Activated CD8-positive, alpha-beta T cell treated with anti-CD3 and anti-CD28 coated beads, Interleukin-2, amount 10 ng/mL, durations not matched to agents 7 days and 5 days (primary cell): ENCODE data around the gene MYO3A. TPM values are rescaled to one million over a fixed set of nuclear protein-coding genes. Genes with fewer than 3 reads are reported as not detected.

Source experiments
- ATAC-seq: fragments of 150-1000 bp; cut with Tn5 transposase; one replicate; pipeline ENCODE4 v1.10.0; 2021; ENCODE audit warnings: moderate library complexity
- CTCF ChIA-PET: fragments of 350-600 bp; sonication (Branson Sonifier 250); formaldehyde crosslinking; loops from one replicate; lab custom pipeline; 2021; ENCODE audit warnings: antibody characterized with exemption; lab: Charles Lee
- POLR2A ChIA-PET: fragments of 350-600 bp; sonication (Branson Sonifier 250); formaldehyde crosslinking; loops from one replicate; lab custom pipeline; 2021; ENCODE audit warnings: antibody characterized with exemption; lab: Charles Lee
- DNase-seq: peaks from one replicate; pipeline ENCODE4 v3.0.0-alpha.2; 2020
- H3K27ac Mint-ChIP-seq: one replicate; pipeline ENCODE4 v1.8.0; 2021; ENCODE audit warnings: mild to moderate bottlenecking, mixed read lengths
- H3K27me3 Mint-ChIP-seq: one replicate; pipeline ENCODE4 v1.8.0; 2021; ENCODE audit warnings: low read depth, mixed read lengths
- H3K36me3 Mint-ChIP-seq: one replicate; pipeline ENCODE4 v1.8.0; 2021; ENCODE audit warnings: low read depth, mixed read lengths
- H3K4me1 Mint-ChIP-seq: one replicate; pipeline ENCODE4 v1.8.0; 2021; ENCODE audit warnings: low read depth, mixed read lengths
- H3K4me3 Mint-ChIP-seq: one replicate; pipeline ENCODE4 v1.8.0; 2021; ENCODE audit warnings: mild to moderate bottlenecking, mixed read lengths
- H3K9me3 Mint-ChIP-seq: one replicate; pipeline ENCODE4 v1.8.0; 2022; ENCODE audit warnings: mixed read lengths; ENCODE audit not compliant: insufficient read depth
- total RNA-seq, 2 experiments: library from RNA; stranded (reverse); gene quantifications; one replicate each; pipeline ENCODE4 v1.2.3, GENCODE V29; 2021

Gene MYO3A
- not detected for total RNA-seq

GRCh38 chr10:25933653-25934608 lies at the start of gene MYO3A:
MYO3A (plus strand) TSS chr10:25934229; CDS start chr10:25952111, 17,882 bp downstream.
- CTCF ChIA-PET = interaction anchor here (1.7 kb wide), 1 partner anchor 58 kb away, joined by 6 read pairs; no protein-coding TSS in a partner anchor
- peaks cover 30% of the 10 kb centered on the region for H3K27me3 Mint-ChIP-seq
- H3K36me3 Mint-ChIP-seq = no peaks in the 10 kb centered on the region
- ATAC-seq (no peak), DNase-seq (no peak)
- H3K9me3 Mint-ChIP-seq = no peaks in the 10 kb centered on the region
- no peak within 1 kb of the TSS for H3K27ac Mint-ChIP-seq
- POLR2A ChIA-PET = no interaction called here
- peaks cover 5% of the 10 kb centered on the region for H3K4me1 Mint-ChIP-seq
- peak within 1 kb of the TSS; percentile 26 for H3K4me3 Mint-ChIP-seq

DNA sequence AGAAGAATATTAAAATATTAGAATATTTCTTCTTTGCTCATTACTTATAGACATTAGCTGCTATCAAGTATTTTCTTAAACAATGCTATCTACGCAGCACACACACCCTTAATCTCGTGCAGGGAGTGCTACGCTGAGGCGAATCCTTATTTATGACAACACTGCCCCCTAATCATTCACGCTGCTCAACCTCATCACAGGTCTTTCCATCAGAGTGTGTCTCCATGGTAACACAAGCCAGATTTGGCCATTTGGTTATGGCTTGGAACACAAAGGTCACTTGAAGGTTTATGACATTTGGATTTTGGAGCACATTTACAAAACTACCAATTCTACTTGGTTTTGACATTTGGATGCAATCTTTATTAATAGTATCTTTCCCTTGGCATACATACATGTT lies 45.4 kb upstream of the MYO3A start:
- CTCF ChIA-PET = interaction anchor here (1.2 kb wide), 1 partner anchor 12 kb away, joined by 3 read pairs; no protein-coding TSS in a partner anchor
- H3K27ac Mint-ChIP-seq = no peak overlapping the region
- no peaks in the 10 kb centered on the region for H3K4me1 Mint-ChIP-seq
- ATAC-seq (no peak), DNase-seq (no peak)
- H3K27me3 Mint-ChIP-seq = no peaks in the 10 kb centered on the region
- no peaks in the 10 kb centered on the region for H3K36me3 Mint-ChIP-seq
- no peak overlapping the region for H3K4me3 Mint-ChIP-seq
- H3K9me3 Mint-ChIP-seq = no peaks in the 10 kb centered on the region
- POLR2A ChIA-PET = no interaction called here

DNA sequence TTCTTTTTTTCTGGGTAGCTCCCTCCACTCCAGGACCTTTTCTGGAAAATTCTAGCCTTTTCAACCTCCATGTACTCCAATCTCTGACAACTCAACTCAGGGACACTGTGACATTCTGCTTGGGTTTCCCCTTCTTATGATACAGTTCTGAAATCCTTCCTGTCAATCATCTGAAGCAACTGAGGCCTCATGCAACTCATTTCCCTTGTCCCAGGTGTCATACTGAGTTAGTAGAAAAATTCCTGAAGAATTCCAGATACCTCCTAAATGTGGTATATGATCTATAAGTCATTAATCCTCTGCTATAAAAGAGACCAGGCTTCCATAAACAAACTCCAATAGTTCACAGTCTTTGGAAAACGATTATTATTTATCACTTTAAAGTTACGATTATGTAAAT lies 43.0 kb upstream of the MYO3A start:
- ChIA-PET CTCF (no interaction called here), POLR2A (no interaction called here)
- ATAC-seq (no peak), DNase-seq (no peak)
- Mint-ChIP-seq H3K36me3 (no peaks in the 10 kb centered on the region), H3K27me3 (no peaks in the 10 kb centered on the region), H3K4me3 (no peak overlapping the region), H3K4me1 (no peaks in the 10 kb centered on the region), H3K27ac (no peak overlapping the region), H3K9me3 (no peaks in the 10 kb centered on the region)

DNA sequence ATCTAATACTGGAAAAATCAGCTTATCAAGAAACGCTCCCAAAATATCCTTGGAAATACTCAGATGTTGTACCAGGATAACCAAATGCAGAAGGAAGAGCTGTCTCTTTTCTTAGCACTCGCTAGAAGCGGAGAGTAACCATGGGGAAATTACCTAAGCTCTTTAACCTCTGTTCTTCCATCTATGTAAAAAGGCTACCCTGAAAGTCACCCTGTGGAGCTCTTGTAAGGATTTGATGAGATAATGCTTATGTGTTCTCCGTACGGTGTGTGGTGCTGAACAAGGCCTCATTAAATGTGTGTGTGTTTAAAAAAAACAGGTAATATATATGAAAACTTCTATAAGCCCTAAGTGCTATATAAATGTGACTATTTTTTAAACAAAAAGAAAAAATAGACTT lies 38.2 kb upstream of the MYO3A start:
- DNase-seq (no peak), ATAC-seq (no peak)
- H3K27ac Mint-ChIP-seq = no peak overlapping the region
- ChIA-PET POLR2A (no interaction called here), CTCF (no interaction called here)
- H3K9me3 Mint-ChIP-seq = no peaks in the 10 kb centered on the region
- H3K36me3 Mint-ChIP-seq = no peaks in the 10 kb centered on the region
- no peaks in the 10 kb centered on the region for H3K4me1 Mint-ChIP-seq
- no peak overlapping the region for H3K4me3 Mint-ChIP-seq
- H3K27me3 Mint-ChIP-seq = peaks cover 3% of the 10 kb centered on the region

GRCh38 chr10:25896421-25896820 lies 37.6 kb upstream of the MYO3A start:
- POLR2A ChIA-PET = no interaction called here
- no peaks in the 10 kb centered on the region for H3K36me3 Mint-ChIP-seq
- no peaks in the 10 kb centered on the region for H3K4me1 Mint-ChIP-seq

DNA sequence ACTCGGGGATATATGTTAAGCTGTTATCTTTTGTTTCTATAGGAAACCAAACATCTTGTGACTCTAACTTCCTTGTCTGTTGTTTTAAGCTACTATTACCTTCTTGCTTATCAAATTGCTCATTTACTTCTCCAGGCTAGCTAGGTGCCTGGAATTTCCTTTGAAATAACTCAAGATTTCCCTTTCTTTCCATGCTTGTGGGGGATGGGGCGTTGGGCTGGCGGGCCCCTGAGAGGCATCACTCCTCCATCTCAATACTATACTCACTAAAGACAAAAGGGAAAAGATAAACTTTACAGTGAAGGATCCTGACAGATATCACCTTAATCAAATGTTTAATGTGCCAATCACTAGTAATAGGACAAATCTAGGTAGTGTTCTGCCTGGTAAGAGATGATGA lies 34.7 kb upstream of the MYO3A start:
- POLR2A ChIA-PET = no interaction called here
- Mint-ChIP-seq H3K27ac (no peak overlapping the region), H3K27me3 (peaks cover 3% of the 10 kb centered on the region), H3K4me1 (no peaks in the 10 kb centered on the region), H3K4me3 (no peak overlapping the region), H3K36me3 (no peaks in the 10 kb centered on the region), H3K9me3 (no peaks in the 10 kb centered on the region)
- CTCF ChIA-PET = no interaction called here
- ATAC-seq (no peak), DNase-seq (no peak)

More at GRCh38 chr10:25896421-25896820, 37.6 kb upstream of the MYO3A start:
- CTCF ChIA-PET = no interaction called here
- no peaks in the 10 kb centered on the region for H3K9me3 Mint-ChIP-seq
- ATAC-seq = no peak
- DNase-seq = no peak
- H3K27me3 Mint-ChIP-seq = peaks cover 3% of the 10 kb centered on the region
- H3K4me3 Mint-ChIP-seq = no peak overlapping the region
- H3K27ac Mint-ChIP-seq = no peak overlapping the region

DNA sequence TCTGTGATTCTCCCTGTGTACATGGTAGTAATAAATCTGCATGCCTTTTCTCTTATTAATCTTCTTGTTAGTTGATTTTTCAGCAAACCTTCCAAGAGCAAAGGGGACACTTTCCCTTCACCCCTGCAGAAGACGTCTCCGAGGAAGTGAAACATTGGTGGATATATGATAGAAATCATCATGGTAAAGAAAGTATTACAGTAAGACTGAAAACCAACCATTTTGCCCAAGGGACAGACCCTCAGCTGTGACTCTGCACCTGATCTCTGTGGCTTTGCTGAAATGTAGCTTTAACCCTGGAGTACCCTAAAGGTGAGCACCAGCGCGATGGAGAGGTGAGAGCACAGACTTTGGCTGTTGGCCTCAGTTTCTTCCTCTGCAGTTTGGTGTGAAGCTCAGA lies 32.8 kb upstream of the MYO3A start:
- POLR2A ChIA-PET = no interaction called here
- Mint-ChIP-seq H3K4me1 (no peaks in the 10 kb centered on the region), H3K36me3 (no peaks in the 10 kb centered on the region), H3K4me3 (no peak overlapping the region), H3K9me3 (no peaks in the 10 kb centered on the region), H3K27ac (no peak overlapping the region), H3K27me3 (peaks cover 3% of the 10 kb centered on the region)
- CTCF ChIA-PET = no interaction called here
- no peak for ATAC-seq
- no peak for DNase-seq

GRCh38 chr10:25902002-25902401 lies 32.0 kb upstream of the MYO3A start:
- Mint-ChIP-seq H3K27me3 (peaks cover 3% of the 10 kb centered on the region), H3K27ac (no peak overlapping the region), H3K4me3 (no peak overlapping the region), H3K36me3 (no peaks in the 10 kb centered on the region), H3K4me1 (no peaks in the 10 kb centered on the region), H3K9me3 (no peaks in the 10 kb centered on the region)
- ChIA-PET POLR2A (no interaction called here), CTCF (no interaction called here)
- DNase-seq = no peak
- no peak for ATAC-seq

DNA sequence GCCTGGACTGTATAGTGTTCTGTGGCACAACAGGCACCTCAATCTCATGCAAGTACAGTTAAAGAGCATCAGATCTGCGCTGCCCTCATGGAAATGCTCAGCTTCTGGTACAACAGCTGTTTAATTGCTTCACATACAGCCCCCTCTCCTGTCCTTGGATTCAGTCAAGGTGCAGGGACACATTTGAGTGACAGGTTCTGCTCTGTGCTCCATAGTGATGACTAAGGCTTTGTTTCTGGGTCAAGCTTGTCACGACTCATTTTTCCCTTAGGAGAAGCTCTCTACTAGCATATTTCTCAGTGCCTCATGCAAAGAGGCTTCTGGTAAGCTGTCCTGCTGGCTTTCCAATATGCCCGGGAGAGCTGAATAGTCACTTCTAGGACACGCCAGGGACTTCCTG lies 26.8 kb upstream of the MYO3A start:
- no peaks in the 10 kb centered on the region for H3K4me1 Mint-ChIP-seq
- ChIA-PET POLR2A (no interaction called here), CTCF (no interaction called here)
- H3K4me3 Mint-ChIP-seq = no peak overlapping the region
- no peaks in the 10 kb centered on the region for H3K27me3 Mint-ChIP-seq
- no peak for DNase-seq
- H3K36me3 Mint-ChIP-seq = no peaks in the 10 kb centered on the region
- no peak overlapping the region for H3K27ac Mint-ChIP-seq
- ATAC-seq = no peak
- no peaks in the 10 kb centered on the region for H3K9me3 Mint-ChIP-seq

- ChIA-PET CTCF (no interaction called here), POLR2A (no interaction called here)
- ATAC-seq = no peak
- Mint-ChIP-seq H3K27ac (no peak overlapping the region), H3K27me3 (no peaks in the 10 kb centered on the region), H3K36me3 (no peaks in the 10 kb centered on the region), H3K9me3 (no peaks in the 10 kb centered on the region), H3K4me1 (no peaks in the 10 kb centered on the region), H3K4me3 (no peak overlapping the region)
- no peak for DNase-seq
Observed at GRCh38 chr10:25912866-25913265, 21.2 kb upstream of the MYO3A start.

DNA sequence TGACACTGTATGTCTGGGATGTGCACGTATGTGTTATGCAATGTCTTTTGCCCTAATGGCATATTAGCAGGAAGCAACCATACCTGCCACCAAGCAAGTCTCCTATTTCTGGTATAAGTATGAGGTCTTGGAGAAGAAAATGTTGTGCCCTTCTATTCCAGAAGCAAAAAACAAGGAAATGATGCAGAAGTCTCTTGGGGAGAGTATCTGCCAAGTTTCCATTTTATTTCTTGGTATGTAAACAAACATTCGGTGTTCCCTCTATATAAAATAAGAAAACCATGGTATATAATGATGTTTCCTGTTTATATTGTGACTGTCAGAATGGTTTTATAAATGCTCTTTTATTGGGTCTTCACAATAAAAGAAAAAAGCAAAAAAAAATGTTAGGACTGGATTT lies 19.3 kb upstream of the MYO3A start:
- Mint-ChIP-seq H3K27ac (no peak overlapping the region), H3K9me3 (no peaks in the 10 kb centered on the region), H3K4me1 (no peaks in the 10 kb centered on the region), H3K27me3 (no peaks in the 10 kb centered on the region), H3K4me3 (no peak overlapping the region), H3K36me3 (no peaks in the 10 kb centered on the region)
- DNase-seq (no peak), ATAC-seq (no peak)
- CTCF ChIA-PET = no interaction called here
- POLR2A ChIA-PET = no interaction called here

DNA sequence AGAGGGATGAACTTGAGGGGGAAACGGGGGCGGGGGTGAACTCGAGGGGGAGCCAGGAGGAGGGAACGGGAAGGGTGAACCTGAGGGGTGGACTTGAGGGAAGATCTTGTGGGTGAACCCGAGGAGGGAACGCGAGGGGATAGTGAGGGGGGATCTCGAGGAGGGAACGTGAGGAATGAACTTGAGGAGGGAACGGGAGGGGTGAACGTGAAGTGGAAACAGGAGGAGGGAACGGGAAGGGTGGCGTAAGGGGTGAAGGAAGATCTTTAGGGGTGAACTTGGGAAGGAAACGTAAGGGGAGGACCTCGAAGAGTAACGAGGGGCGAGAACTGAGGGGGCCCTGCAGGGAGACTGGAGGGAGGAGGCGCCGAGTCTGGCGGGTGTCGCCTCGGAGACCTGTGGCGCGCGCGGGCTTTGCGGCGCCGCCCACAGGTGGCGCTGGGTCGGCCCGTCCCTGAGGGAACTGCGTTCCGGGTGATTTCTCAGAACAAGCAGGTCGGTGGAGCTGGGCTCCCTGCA lies 651 bp downstream of the MYO3A start:
- H3K4me3 Mint-ChIP-seq = peak overlapping the region; percentile 26
- no peaks in the 10 kb centered on the region for H3K9me3 Mint-ChIP-seq
- no peaks in the 10 kb centered on the region for H3K36me3 Mint-ChIP-seq
- DNase-seq = no peak
- no peak overlapping the region for H3K27ac Mint-ChIP-seq
- peaks cover 5% of the 10 kb centered on the region for H3K4me1 Mint-ChIP-seq
- ATAC-seq = peak; percentile 74
- POLR2A ChIA-PET = no interaction called here
- CTCF ChIA-PET = interaction anchor here (1.7 kb wide), 1 partner anchor 59 kb away, joined by 6 read pairs; no protein-coding TSS in a partner anchor
- peaks cover 30% of the 10 kb centered on the region for H3K27me3 Mint-ChIP-seq
